H9 (cell line): ENCODE data around the gene SSTR3. TPM values are rescaled to one million over a fixed set of nuclear protein-coding genes. Genes with fewer than 3 reads are reported as not detected.

ENCODE experiments used
- DNase-seq: peaks from one replicate; pipeline ENCODE4 v3.0.0-alpha.2; 2017
- H2AFZ ChIP-seq: one replicate; pipeline ENCODE4 v1.6.1; 2013; ENCODE audit warnings: mild to moderate bottlenecking, low read length, control low read depth, moderate library complexity
- H2AK5ac ChIP-seq: 2 replicates; pipeline ENCODE4 v1.6.1; 2013; ENCODE audit warnings: low read length, control low read depth, mixed read lengths; ENCODE audit not compliant: insufficient read length
- H2BK120ac ChIP-seq: one replicate; pipeline ENCODE4 v1.6.1; 2013; ENCODE audit warnings: low read depth, mild to moderate bottlenecking, low read length, control low read depth, inconsistent platforms; ENCODE audit not compliant: poor library complexity, severe bottlenecking
- H2BK12ac ChIP-seq: 2 replicates; pipeline ENCODE4 v1.6.1; 2013; ENCODE audit warnings: low read length, control low read depth, mixed read lengths, low read depth; ENCODE audit not compliant: insufficient read length
- H2BK15ac ChIP-seq: 2 replicates; pipeline ENCODE4 v1.6.1; 2013; ENCODE audit warnings: low read depth, low read length, control low read depth
- H2BK20ac ChIP-seq: one replicate; pipeline ENCODE4 v1.6.1; 2013; ENCODE audit warnings: low read depth, mild to moderate bottlenecking, low read length, control low read depth, inconsistent platforms; ENCODE audit not compliant: poor library complexity, severe bottlenecking
- H2BK5ac ChIP-seq: 2 replicates; pipeline ENCODE4 v1.6.1; 2013; ENCODE audit warnings: low read length, control low read depth, mixed read lengths; ENCODE audit not compliant: insufficient read length
- H3K14ac ChIP-seq: 2 replicates; pipeline ENCODE4 v1.6.1; 2013; ENCODE audit warnings: low read length, control low read depth; ENCODE audit not compliant: insufficient read depth
- H3K18ac ChIP-seq: 2 replicates; pipeline ENCODE4 v1.6.1; 2013; ENCODE audit warnings: low read depth, mild to moderate bottlenecking, mixed read lengths, low read length, control low read depth; ENCODE audit not compliant: insufficient read length
- H3K23ac ChIP-seq: 2 replicates; pipeline ENCODE4 v1.6.1; 2013; ENCODE audit warnings: low read length, control low read depth, mixed read lengths, low read depth; ENCODE audit not compliant: insufficient read length
- H3K23me2 ChIP-seq: 2 replicates; pipeline ENCODE4 v1.6.1; 2013; ENCODE audit warnings: low read depth, mild to moderate bottlenecking, mixed read lengths, low read length, control low read depth; ENCODE audit not compliant: insufficient read length, poor library complexity, severe bottlenecking
- H3K27ac ChIP-seq: 2 replicates; pipeline ENCODE4 v1.5.1; 2013; ENCODE audit warnings: low read length, control low read depth, mixed read lengths, low read depth; ENCODE audit not compliant: insufficient read length
- H3K27me3 ChIP-seq: 2 replicates; pipeline ENCODE4 v1.6.1; 2013; ENCODE audit warnings: low read length, control low read depth, inconsistent platforms; ENCODE audit not compliant: insufficient read depth
- H3K4ac ChIP-seq: 2 replicates; pipeline ENCODE4 v1.6.1; 2013; ENCODE audit warnings: low read depth, mild to moderate bottlenecking, control low read depth, inconsistent platforms, low read length, moderate library complexity
- H3K4me1 ChIP-seq: 2 replicates; pipeline ENCODE4 v1.6.1; 2013; ENCODE audit warnings: low read length, control low read depth, inconsistent platforms; ENCODE audit not compliant: insufficient read depth
- H3K4me2 ChIP-seq: 2 replicates; pipeline ENCODE4 v1.6.1; 2013; ENCODE audit warnings: low read length, control low read depth, mixed read lengths; ENCODE audit not compliant: insufficient read length, insufficient read depth
- H3K56ac ChIP-seq: 2 replicates; pipeline ENCODE4 v1.6.1; 2013; ENCODE audit warnings: low read depth, mild to moderate bottlenecking, mixed read lengths, low read length, control low read depth; ENCODE audit not compliant: insufficient read length
- H3K79me1 ChIP-seq: 2 replicates; pipeline ENCODE4 v1.6.1; 2013; ENCODE audit warnings: low read depth, mild to moderate bottlenecking, moderate library complexity, low read length, control low read depth, inconsistent platforms; ENCODE audit not compliant: insufficient read depth, poor library complexity, severe bottlenecking
- H3K79me2 ChIP-seq: 2 replicates; pipeline ENCODE4 v1.6.1; 2013; ENCODE audit warnings: low read length, control low read depth, inconsistent platforms; ENCODE audit not compliant: insufficient read depth
- H3K9ac ChIP-seq: 2 replicates; pipeline ENCODE4 v1.6.1; 2013; ENCODE audit warnings: low read length, control low read depth, mixed read lengths; ENCODE audit not compliant: insufficient read length; ENCODE audit errors: extremely low read depth
- H3K9me3 ChIP-seq: one replicate; pipeline ENCODE4 v1.6.1; 2013; ENCODE audit warnings: low read depth, low read length, inconsistent platforms; ENCODE audit not compliant: control insufficient read depth
- H3T11ph ChIP-seq: one replicate; pipeline ENCODE4 v1.6.1; 2013; ENCODE audit warnings: mild to moderate bottlenecking, low read length, control low read depth, inconsistent platforms
- H4K20me1 ChIP-seq: one replicate; pipeline ENCODE4 v1.6.1; 2013; ENCODE audit not compliant: control insufficient read depth, insufficient read length, insufficient read depth
- H4K5ac ChIP-seq: 2 replicates; pipeline ENCODE4 v1.6.1; 2013; ENCODE audit warnings: low read depth, mild to moderate bottlenecking, mixed read lengths, low read length, control low read depth; ENCODE audit not compliant: insufficient read length
- H4K8ac ChIP-seq: replicated peaks from 2 replicates; pipeline ENCODE4 v1.6.1; 2013; ENCODE audit warnings: low read length, control low read depth, mixed read lengths, low read depth; ENCODE audit not compliant: insufficient read length
- H4K91ac ChIP-seq: 2 replicates; pipeline ENCODE4 v1.6.1; 2013; ENCODE audit warnings: low read depth, mild to moderate bottlenecking, moderate library complexity, mixed read lengths, low read length, control low read depth; ENCODE audit not compliant: insufficient read length
- H3K27ac Mint-ChIP-seq, 3 experiments: 2 replicates in 2 of 3; 3 replicates in 1 of 3; pipeline ENCODE4 v1.8.0; 2020 to 2021; ENCODE audit warnings: mixed read lengths in 3 of 3, mild to moderate bottlenecking in 1 of 3, moderate library complexity in 1 of 3
- H3K27me3 Mint-ChIP-seq: 2 replicates; pipeline ENCODE4 v1.8.0; 2021; ENCODE audit warnings: low read depth, mild to moderate bottlenecking, moderate library complexity, mixed read lengths
- H3K36me3 Mint-ChIP-seq, 3 experiments: 2 replicates in 2 of 3; 3 replicates in 1 of 3; pipeline ENCODE4 v1.8.0; 2020 to 2021; ENCODE audit warnings: low read depth in 3 of 3, mixed read lengths in 3 of 3; ENCODE audit not compliant: insufficient read depth in 1 of 3
- H3K4me1 Mint-ChIP-seq, 2 experiments: 2 replicates each; pipeline ENCODE4 v1.8.0; 2020; ENCODE audit warnings: mixed read lengths in 2 of 2
- H3K4me3 Mint-ChIP-seq, 2 experiments: 2 replicates in 1 of 2; 3 replicates in 1 of 2; pipeline ENCODE4 v1.8.0; 2020 to 2021; ENCODE audit warnings: mild to moderate bottlenecking in 2 of 2, mixed read lengths in 2 of 2, moderate library complexity in 1 of 2
- H3K9me3 Mint-ChIP-seq, 2 experiments: 2 replicates in 1 of 2; 3 replicates in 1 of 2; pipeline ENCODE4 v1.8.0; 2020; ENCODE audit warnings: mild to moderate bottlenecking in 2 of 2, mixed read lengths in 2 of 2, moderate library complexity in 1 of 2
- CTCF ChIP-seq: fragments of 200-600 bp; sonication (generic); conservative IDR thresholded peaks from 3 replicates; pipeline ENCODE4 v1.8.0; 2021; ENCODE audit warnings: antibody characterized with exemption, mild to moderate bottlenecking
- WGBS: extraction: QIAGEN DNeasy Blood & Tissue Kit; methylation state at CpG from one replicate; pipeline ENCODE4 v1.1.7; 2013; ENCODE audit warnings: missing lambda C conversion rate, low lambda C conversion rate, mixed read lengths; ENCODE audit not compliant: insufficient read length; ENCODE audit errors: extremely low coverage; 5-methylcytosine and 5-hydroxymethylcytosine counted together
- total RNA-seq: library from RNA; stranded (reverse); gene quantifications from 2 replicates; pipeline ENCODE4 v1.2.1, GENCODE V29; 2021

The SSTR3 gene
- total RNA-seq, 1 experiment from 2014 or later, result 0.68 TPM

DNA sequence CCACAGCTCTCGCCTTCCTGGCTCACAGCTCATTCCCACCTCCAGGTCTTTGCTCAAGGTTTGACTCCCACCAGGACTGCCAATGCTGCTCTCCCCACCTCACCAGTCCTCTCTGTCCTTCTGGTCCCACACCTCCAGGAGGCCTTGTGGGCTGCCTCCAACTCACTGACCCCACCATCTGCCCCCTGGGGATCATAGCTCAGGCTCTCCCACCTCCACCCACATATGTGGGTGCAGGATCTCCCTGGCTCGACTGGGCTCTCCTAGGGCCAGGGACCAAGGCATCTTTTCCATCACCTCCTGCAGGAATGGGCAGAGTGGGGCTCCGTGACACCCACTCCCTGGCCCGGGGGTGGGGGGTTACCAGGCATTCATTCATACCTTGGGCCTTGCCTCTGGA lies 13.8 kb upstream of the SSTR3 start:
- H4K20me1 ChIP-seq, result no peaks in the 10 kb centered on the region
- no peak overlapping the region for H3K56ac ChIP-seq
- H3K9ac ChIP-seq, result no peak overlapping the region
- H3K23me2 ChIP-seq, result no peaks in the 10 kb centered on the region
- no peak overlapping the region for H3K23ac ChIP-seq
- H2BK12ac ChIP-seq, result no peak overlapping the region
- Mint-ChIP-seq H3K27me3 (peaks cover 28% of the 10 kb centered on the region), H3K4me3 (no peak overlapping the region), H3K4me1 (peaks cover 2 to 5% of the 10 kb centered on the region in 2 experiments), H3K36me3 (no peaks in the 10 kb centered on the region; a peak in 1 of 7 replicates), H3K27ac (no peak overlapping the region; a peak in 1 of 7 replicates), H3K9me3 (no peaks in the 10 kb centered on the region)
- no peak overlapping the region for H3K4ac ChIP-seq
- no peak overlapping the region for H3K14ac ChIP-seq
- no peak overlapping the region for H2BK20ac ChIP-seq
- H3K4me1 ChIP-seq, result no peaks in the 10 kb centered on the region
- WGBS, result no CpG with 5 or more reads among the region's 4 CpGs
- H3K79me1 ChIP-seq, result no peaks in the 10 kb centered on the region
- H3K79me2 ChIP-seq, result no peaks in the 10 kb centered on the region
- H2AK5ac ChIP-seq, result no peak overlapping the region
- no peak for DNase-seq
- no peak overlapping the region for H2BK5ac ChIP-seq
- no peak overlapping the region for H4K5ac ChIP-seq
- no peaks in the 10 kb centered on the region for H3K9me3 ChIP-seq
- no peak overlapping the region for H3K4me2 ChIP-seq
- no peak overlapping the region for H3K27ac ChIP-seq
- no peak overlapping the region for H4K91ac ChIP-seq
- H3T11ph ChIP-seq, result no peak overlapping the region
- no peak overlapping the region for H3K18ac ChIP-seq
- H2AFZ ChIP-seq, result no peak overlapping the region
- no peak overlapping the region for H2BK15ac ChIP-seq
- no peak overlapping the region for H2BK120ac ChIP-seq
- no peaks in the 10 kb centered on the region for H3K27me3 ChIP-seq
- H4K8ac ChIP-seq, result no peak overlapping the region
- no peak for TF ChIP-seq CTCF
